HG03175 (cell line): ENCODE results near the gene UCHL5.
"Not testable (repeated sequence)": the region's sequence is repeated elsewhere in the genome, so short reads cannot be mapped to it uniquely, and the experiment has no call there.

Experiments
- ATAC-seq: cut with Tn5 transposase; IDR thresholded peaks from one replicate; pipeline ENCODE4 v1.9.1; 2021; ENCODE audit warnings: mild to moderate bottlenecking, moderate library complexity; ENCODE audit not compliant: unreplicated experiment

The UCHL5 gene

DNA sequence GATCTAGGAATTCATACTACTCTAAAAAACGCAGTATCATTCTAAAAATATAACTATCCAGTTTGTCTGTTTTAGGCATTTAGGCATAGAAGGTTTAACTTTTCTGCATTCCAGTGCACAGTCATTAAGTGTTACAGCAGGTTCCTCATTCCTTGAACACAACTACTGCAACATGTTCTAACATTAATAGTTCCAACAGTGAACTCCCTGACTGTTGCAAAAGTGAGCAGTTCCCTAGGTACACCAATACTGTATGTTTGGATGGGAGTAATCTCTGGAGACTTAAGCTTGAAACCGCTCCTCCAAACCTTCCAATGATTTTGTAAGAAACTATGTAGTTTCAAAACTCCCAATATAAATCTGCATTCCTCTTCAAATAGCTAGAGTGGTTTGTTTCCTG, 46.2 kb downstream of the UCHL5 start:
- no peak for ATAC-seq

GRCh38 chr1:193011406-193011805, 47.8 kb downstream of the UCHL5 start:
- ATAC-seq = no peak

DNA sequence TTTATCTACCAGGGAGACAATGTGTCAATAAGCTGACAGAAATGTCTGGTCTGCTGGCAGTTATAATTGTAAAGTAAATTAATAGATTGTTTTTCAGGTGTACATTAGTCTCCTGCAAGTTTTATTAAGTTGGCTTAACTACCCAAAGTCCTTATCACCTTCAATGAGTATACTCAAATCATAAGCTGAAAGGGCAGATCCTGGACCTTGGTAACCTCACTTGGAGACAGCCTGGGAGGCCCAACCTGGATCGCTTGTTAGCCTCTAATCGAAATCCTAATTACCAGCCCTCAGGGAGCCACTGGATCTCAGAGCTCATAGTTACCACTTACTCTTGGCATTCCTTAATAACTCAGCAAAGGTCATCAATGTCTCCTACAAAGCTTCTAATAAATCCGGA, 49.7 kb downstream of the UCHL5 start:
- ATAC-seq = no peak

GRCh38 chr1:193005785-193006184, 53.4 kb downstream of the UCHL5 start:
- ATAC-seq = no peak

GRCh38 chr1:192998536-192998935, 60.6 kb downstream of the UCHL5 start:
- ATAC-seq = no peak

DNA sequence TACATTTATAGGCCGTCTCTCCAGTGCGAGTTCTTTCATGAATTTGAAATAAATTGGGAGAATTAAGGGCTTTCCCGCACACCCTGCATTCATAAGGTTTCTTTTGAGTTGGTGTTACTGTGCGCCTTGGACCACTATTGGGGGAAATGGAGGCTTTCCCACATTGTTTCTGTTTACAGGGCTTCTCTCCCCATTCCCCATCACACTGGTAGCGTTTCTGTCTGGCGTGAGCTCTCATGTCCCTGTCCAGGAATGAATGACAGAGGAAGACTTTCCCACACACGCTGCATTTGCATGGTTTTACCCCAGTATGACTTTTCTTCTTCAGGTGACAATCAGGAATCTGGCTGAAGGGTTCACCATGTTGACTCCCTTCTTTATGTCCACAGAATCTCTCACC, 65.0 kb downstream of the UCHL5 start:
- ATAC-seq = no peak

GRCh38 chr1:192993426-192994085, 65.6 kb downstream of the UCHL5 start:
- ATAC-seq = peak; percentile 53

- ATAC-seq = not testable (repeated sequence)
Measured at GRCh38 chr1:192986748-192987334, 72.3 kb downstream of the UCHL5 start.

DNA sequence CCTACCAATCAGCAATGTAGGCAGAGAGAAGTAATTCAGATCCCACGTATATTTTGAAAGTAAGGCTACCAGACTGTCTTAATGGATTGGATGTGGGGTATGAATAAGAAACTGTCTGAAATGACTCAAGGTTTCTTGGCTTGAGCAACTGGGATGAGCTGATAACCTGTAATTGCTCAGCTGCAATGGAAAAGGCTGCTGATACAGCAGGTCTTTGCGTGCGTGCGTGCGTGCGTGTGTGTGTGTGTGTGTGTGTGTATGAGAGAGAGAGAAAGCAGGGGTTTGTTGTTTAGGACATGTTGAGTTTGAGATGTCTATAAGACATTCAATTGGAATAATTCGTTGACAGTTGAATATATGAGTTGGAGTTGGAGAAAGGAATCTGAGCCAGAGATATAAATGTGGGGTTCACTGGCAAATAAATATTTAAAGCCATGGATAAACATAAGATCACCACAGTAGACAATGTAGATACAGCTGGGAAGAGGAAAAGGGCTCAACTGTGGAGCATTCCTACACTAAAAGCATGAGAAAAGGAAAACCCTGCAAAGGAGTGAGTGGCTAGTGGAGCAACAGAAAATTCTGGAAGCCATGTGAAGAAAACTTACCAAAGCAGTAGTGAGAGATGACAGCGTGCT, 72.9 kb downstream of the UCHL5 start:
- ATAC-seq = no peak

- peak; percentile 15 for ATAC-seq
Measured at GRCh38 chr1:192984080-192984479, 75.1 kb downstream of the UCHL5 start.

DNA sequence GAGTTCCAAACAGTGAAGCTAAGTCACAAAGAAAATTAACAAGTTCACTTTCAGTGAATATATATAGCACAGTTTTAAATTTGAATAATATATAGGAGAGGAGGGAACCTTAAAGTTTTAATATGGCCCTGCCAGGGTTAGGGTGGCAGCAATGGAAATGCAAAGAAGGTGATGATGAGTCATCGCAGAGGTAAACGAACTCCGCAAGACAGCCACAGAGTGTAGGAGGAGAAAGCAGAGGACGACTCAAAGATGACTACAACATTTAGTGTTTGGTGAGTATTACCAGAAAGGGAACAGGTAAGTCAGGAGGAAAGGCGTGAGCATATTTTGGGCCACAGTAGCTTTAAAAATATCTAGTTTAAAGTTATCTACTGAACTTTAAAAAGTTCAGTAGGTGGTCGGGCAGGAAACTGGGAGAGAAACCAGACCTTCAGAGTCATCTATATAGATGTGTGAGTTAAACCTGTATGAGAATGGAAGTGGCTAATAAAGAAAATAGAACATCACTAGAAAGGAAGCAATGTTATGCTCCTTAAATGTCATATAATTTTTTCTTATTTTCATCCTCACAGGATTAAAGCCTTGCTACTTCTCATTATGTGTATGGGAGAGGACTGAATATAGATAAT, 75.7 kb downstream of the UCHL5 start:
- peak; percentile 87 for ATAC-seq

DNA sequence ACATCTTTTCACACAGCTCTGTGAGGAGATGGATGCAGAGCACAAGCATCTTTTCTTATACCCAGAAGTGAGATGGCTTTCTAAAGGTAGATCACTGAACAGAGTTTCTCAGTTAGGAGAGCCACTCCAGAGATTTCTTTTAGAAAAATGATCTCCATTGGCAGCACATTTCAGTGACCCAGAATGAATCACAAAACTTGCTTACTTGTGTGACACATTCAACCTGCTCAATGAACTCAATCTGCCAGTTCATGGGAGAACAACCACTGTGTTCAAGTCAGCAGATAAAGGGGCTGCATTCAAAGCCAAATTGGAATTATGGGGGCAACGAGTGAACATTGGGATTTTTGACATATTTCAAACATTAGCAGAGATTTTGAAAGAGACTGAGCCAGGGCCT, 78.3 kb downstream of the UCHL5 start:
- ATAC-seq = no peak

- ATAC-seq = not testable (repeated sequence)
Measured at GRCh38 chr1:192980334-192980733, 78.8 kb downstream of the UCHL5 start.

GRCh38 chr1:192979542-192979941, 79.6 kb downstream of the UCHL5 start:
- ATAC-seq = no peak

DNA sequence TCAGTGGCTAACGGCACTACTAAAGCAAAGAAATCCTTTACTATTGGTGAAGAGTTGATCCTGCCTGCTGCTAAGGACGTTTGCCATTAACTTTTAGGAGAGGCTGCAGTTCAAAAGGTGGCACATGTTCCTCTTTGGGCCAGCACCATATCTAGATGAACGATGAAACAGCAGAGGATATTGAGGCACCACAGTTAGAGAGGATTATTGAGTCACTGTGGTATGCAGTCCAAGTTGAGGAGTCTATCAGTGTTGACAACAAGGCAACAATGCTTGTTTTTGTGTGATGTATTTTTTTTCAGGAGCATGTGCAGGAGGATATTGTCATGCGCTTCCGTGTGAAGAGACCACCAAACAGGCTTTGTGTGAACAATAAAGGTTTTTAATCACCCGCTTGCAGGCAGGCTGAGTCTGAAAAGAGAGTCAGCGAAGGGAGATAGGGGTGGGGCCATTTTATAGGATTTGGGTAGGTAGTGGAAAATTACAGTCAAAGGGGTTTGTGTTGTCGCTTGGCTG, 80.9 kb downstream of the UCHL5 start:
- ATAC-seq = no peak

GRCh38 chr1:192977089-192977706, 82.0 kb downstream of the UCHL5 start:
- no peak for ATAC-seq

- no peak for ATAC-seq
Measured at GRCh38 chr1:192976576-192976975, 82.6 kb downstream of the UCHL5 start.

- no peak for ATAC-seq
Measured at GRCh38 chr1:192974701-192975100, 84.5 kb downstream of the UCHL5 start.

DNA sequence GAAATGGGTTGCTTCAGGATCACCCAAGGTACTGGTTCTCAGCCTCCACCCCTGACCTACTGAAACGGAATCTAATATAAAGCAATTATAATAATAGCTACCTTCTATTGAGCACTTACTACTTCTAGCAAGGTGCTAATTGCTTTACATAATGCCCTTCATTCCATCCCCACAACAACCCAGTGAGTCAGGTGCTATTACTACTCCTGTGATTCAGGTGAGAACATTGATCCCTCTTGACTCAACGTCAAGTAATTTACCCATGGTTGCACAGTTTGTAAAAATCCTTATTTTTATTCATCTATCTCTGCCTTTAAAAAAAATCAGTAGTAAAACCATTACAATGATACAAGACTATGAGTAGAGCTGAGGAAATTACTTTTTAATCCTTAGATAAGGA, 85.2 kb downstream of the UCHL5 start:
- no peak for ATAC-seq

- ATAC-seq = no peak
Measured at GRCh38 chr1:192973202-192973601, 86.0 kb downstream of the UCHL5 start.

- no peak for ATAC-seq
Measured at GRCh38 chr1:192969091-192969490, 90.1 kb downstream of the UCHL5 start.
